ENCODE data around the gene LDAF1. TPM values are rescaled to one million over a fixed set of nuclear protein-coding genes. Genes with fewer than 3 reads are reported as not detected.
A peak's percentile ranks its signal among the peaks of the same experiment; 100 is the strongest.
"Not testable (repeated sequence)": the region's sequence is repeated elsewhere in the genome, so short reads cannot be mapped to it uniquely, and the experiment has no call there.

Gene LDAF1
- total RNA-seq, 2 experiments from 2014 or later: 13.3 to 14.5 TPM

DNA sequence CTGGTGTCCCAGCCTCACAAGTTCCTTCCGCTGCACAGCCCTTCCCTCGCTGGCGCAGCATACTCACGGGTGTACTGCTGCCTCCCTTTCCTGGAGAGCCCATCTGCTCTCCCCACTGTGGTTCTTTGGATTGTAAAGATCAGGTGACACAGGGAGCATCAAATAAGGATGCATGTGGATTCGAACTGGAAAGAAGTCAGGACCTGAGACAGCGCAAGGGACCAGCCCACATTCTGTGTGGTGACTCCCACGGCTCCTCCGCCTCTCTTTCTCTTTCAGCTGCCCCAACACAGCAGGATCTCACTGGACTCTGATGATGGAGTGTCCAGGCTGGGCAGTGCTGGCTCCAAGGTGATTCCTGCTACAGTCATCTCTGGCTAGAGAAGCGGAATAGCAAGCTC lies 8.1 kb downstream of the LDAF1 start:
- H3K27me3 Mint-ChIP-seq (ENCODE audit: low read depth): no peaks in the 10 kb centered on the region
- DNase-seq: no peak
- CTCF ChIA-PET: interaction anchor here (1.5 kb wide), 1 partner anchor 9 kb away, joined by 3 read pairs; no protein-coding TSS in a partner anchor
- peaks cover 4% of the 10 kb centered on the region for H3K4me1 Mint-ChIP-seq (ENCODE audit: low read depth)
- H3K36me3 Mint-ChIP-seq (ENCODE audit: low read depth): peaks cover 16% of the 10 kb centered on the region
- no peak overlapping the region for H3K4me3 Mint-ChIP-seq
- no peak overlapping the region for H3K27ac Mint-ChIP-seq
- H3K9me3 Mint-ChIP-seq: no peaks in the 10 kb centered on the region
- intact Hi-C loops (cut with micrococcal nuclease): no loop called here

DNA sequence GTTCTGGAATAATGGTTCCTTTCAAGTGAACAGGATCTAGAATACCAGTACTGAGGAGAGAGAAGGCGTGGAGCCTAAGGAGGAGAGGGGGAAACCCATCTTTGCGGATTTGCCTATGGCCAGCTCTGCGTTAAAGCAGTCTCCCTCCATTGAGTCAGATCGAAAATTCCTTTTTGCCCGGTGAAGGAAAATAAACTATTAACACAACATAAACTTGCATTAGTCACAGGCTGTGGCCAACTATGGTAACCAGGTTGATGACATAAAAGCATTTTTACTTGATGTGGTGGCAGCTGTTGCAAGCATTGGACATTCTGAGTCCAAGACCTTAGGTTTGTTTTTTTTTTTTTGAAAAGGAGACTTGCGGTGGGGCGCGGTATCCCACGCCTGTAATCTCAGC lies 8.9 kb downstream of the LDAF1 start:
- CTCF ChIA-PET: interaction anchor here (1.5 kb wide), 1 partner anchor 9 kb away, joined by 3 read pairs; no protein-coding TSS in a partner anchor
- Mint-ChIP-seq H3K4me1 (ENCODE audit: low read depth) (peaks cover 2% of the 10 kb centered on the region), H3K9me3 (no peaks in the 10 kb centered on the region), H3K36me3 (ENCODE audit: low read depth) (peaks cover 14% of the 10 kb centered on the region), H3K4me3 (no peak overlapping the region), H3K27me3 (ENCODE audit: low read depth) (no peaks in the 10 kb centered on the region), H3K27ac (no peak overlapping the region)
- intact Hi-C loops (cut with micrococcal nuclease): no loop called here
- no peak for DNase-seq

DNA sequence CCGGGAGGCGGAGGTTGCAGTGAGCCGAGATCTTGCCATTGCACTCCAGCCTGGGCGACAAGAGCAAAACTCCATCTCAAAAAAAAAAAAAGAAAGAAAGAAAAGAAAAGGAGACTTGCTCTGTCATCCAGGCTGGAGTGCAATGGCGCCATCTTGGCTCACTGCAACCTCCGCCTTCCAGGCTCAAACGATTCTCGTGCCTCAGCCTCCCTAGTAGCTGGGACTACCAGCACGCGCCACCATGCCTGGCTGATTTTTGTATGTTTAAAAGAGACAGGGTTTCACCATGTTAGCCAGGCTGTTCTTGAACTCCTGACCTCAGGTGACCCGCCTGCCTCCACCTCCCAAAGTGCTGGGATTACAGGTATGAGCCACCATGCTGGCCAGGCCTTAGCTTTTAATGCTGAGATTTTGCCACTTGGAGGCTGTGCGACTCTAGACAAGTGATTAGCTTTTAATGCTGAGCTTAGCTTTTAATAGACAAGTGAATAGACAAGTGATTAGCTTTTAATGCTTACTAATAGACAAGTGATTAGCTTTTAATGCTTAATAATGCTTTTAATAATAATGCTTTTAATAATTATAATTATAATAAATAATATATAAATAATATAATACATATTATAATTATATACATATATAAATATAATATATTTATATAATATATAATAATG lies 9.6 kb downstream of the LDAF1 start:
- H3K27ac Mint-ChIP-seq: no peak overlapping the region
- no peak overlapping the region for H3K4me3 Mint-ChIP-seq
- H3K4me1 Mint-ChIP-seq (ENCODE audit: low read depth): no peaks in the 10 kb centered on the region
- H3K27me3 Mint-ChIP-seq (ENCODE audit: low read depth): no peaks in the 10 kb centered on the region
- DNase-seq: no peak
- no peaks in the 10 kb centered on the region for H3K9me3 Mint-ChIP-seq
- CTCF ChIA-PET: interaction anchor here (1.5 kb wide), 1 partner anchor 10 kb away, joined by 3 read pairs; no protein-coding TSS in a partner anchor
- H3K36me3 Mint-ChIP-seq (ENCODE audit: low read depth): peaks cover 17% of the 10 kb centered on the region
- intact Hi-C loops (cut with micrococcal nuclease): no loop called here

DNA sequence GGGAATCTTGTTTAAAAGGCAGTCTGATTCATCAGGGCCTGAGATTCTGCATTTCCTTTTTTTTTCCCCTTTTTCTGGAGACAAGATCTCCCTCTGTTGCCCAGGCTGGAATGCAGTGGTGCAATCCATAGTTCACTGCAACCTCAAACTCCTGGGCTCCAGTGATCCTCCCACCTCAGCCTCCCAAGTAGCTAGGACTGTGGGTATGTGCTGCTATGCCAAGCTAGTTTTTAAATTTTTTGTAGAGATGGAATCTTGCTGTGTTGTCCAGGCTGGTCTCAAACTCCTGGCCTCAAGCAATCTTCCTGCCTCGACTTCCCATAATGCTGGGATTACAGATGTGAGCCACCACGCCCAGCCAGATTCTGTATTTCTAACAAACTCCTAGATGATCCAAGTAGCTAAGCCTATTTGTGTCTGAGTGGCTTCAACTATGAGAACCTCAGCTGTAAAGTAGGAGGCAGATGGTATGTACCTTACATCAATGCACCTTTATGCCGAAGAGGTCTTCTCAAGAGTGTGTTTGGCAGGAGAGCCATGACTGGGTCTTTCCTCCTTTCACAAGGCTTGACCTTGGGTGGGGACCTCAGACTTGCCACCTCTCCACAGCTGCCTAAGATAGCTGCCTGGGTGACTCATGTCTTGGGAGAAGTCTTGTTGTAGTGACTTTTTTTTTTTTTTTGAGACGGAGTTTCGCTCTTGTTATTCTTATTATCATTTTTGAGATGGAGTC lies 10.9 kb downstream of the LDAF1 start:
- Mint-ChIP-seq H3K4me3 (no peak overlapping the region), H3K4me1 (ENCODE audit: low read depth) (no peaks in the 10 kb centered on the region), H3K9me3 (no peaks in the 10 kb centered on the region), H3K27me3 (ENCODE audit: low read depth) (no peaks in the 10 kb centered on the region), H3K27ac (no peak overlapping the region), H3K36me3 (ENCODE audit: low read depth) (peaks cover 13% of the 10 kb centered on the region)
- intact Hi-C loops (cut with micrococcal nuclease): no loop called here
- CTCF ChIA-PET: interaction anchor here (0.6 kb wide), 2 partner anchors 89 to 1505 kb away, joined by 3 to 6 read pairs; no protein-coding TSS in a partner anchor
- DNase-seq: no peak

DNA sequence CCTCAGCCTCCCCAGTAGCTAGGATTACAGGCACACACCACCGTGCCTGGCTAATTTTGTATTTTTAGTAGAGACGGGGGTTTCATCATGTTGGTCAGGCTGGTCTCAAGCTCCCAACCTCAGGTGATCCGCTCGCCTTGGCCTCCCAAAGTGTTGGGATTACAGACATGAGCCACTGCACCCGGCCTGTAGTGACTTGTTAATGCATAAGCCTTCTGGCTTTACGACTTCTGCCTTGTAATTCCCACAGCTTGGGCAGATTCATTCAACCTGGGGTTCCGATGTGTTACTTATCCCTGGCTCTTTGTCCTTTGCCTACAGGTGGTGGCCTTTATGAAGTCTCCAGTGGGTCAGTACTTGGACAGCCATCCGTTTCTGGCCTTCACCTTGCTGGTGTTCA lies 11.6 kb downstream of the LDAF1 start:
- H3K27me3 Mint-ChIP-seq (ENCODE audit: low read depth); H3K27ac Mint-ChIP-seq; H3K4me1 Mint-ChIP-seq (ENCODE audit: low read depth); DNase-seq; H3K4me3 Mint-ChIP-seq; intact Hi-C loops (cut with micrococcal nuclease); H3K9me3 Mint-ChIP-seq: not testable (repeated sequence)
- CTCF ChIA-PET: interaction anchor here (0.6 kb wide), 1 partner anchor 90 kb away, joined by 6 read pairs; no protein-coding TSS in a partner anchor
- peaks cover 18% of the 10 kb centered on the region for H3K36me3 Mint-ChIP-seq (ENCODE audit: low read depth)

DNA sequence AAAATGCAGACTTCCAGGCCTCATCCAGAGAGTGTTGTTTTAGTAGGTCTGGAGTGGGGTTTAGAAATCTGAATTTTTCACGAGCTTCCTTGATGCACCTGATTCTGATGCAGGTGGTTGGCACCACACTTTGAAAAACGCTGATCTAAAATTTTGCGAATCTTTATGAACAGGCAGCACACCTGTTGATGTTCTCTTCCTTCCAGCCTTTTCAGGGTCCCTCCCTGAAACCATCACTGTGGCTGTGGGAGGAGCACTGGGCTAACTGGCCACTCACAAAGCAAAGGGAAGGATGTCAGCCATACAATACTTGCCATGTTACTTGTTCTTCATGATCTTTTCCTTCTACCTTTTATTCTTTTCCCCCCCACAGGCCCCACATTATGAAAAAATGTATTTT lies 14.2 kb downstream of the LDAF1 start:
- Mint-ChIP-seq H3K27me3 (ENCODE audit: low read depth) (no peaks in the 10 kb centered on the region), H3K36me3 (ENCODE audit: low read depth) (peaks cover 20% of the 10 kb centered on the region), H3K9me3 (no peaks in the 10 kb centered on the region), H3K4me3 (no peak overlapping the region), H3K27ac (no peak overlapping the region), H3K4me1 (ENCODE audit: low read depth) (no peaks in the 10 kb centered on the region)
- intact Hi-C loops (cut with micrococcal nuclease): no loop called here
- DNase-seq: no peak
- CTCF ChIA-PET: interaction anchor here (0.6 kb wide), 1 partner anchor 1014 kb away, joined by 4 read pairs; no protein-coding TSS in a partner anchor

DNA sequence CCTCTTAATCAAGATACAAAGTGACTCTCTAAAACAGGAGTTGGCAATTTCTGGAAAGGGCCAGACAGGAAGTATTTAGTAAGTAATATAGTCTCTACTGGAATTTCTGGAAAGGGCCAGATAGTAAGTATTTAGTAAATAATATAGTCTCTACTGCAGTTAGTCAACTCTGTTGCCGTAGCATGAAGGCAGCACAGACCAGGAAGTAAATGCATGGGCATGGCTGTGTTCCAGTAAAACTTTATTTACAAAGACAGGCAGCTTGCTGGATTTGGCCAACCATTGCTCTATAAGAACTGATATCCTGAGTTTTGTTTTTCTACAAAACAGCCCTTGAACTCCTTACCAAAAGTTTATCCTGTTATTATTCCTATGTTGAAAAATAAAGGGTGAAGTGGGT lies 16.9 kb downstream of the LDAF1 start:
- CTCF ChIA-PET: no interaction called here

DNA sequence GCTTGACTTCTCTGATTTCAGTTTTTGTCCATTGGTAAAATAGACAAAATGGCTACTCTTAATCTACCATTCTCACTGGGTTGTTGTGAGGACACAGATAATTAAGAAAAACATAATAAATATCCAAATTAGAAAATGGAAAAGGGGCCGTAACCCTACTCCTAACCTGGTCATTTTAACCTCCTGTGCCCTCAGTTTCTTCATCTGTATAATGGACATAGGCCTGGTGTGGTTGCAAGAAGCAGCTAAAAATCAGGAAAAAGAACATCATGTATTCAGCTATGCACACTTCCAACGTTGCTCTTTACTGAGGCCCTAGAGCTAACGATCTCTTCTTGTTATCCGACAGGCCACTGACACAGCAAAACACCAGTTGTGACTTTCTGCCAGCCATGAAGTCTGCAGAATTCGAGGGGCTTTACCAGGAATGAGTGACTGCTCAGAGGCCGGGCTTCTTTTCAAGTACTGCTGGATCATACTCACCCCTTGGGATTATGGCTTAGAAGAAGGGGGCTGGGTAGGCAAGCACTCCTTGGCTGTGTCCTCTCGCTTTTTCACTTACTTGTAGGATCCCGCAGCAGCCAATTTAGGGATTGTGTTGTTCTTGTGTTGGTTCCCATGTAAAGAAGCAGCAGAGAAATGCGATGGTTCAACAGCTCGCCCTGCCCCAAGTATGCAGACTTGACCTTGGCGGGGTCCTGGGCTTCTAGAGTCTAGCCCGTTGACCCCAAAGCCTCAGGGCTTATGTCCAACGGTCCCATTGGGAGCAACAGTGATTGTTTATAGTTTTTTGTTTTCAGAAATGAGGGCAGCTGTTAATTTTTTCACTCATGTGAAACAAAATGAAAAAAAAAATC lies 20.9 kb downstream of the LDAF1 start:
- no peak overlapping the region for H3K27ac Mint-ChIP-seq
- intact Hi-C loops (cut with micrococcal nuclease): no loop called here
- peaks cover 45% of the 10 kb centered on the region for H3K36me3 Mint-ChIP-seq (ENCODE audit: low read depth)
- peaks cover 2% of the 10 kb centered on the region for H3K4me1 Mint-ChIP-seq (ENCODE audit: low read depth)
- no peak for DNase-seq
- no peaks in the 10 kb centered on the region for H3K27me3 Mint-ChIP-seq (ENCODE audit: low read depth)
- CTCF ChIA-PET: no interaction called here
- peaks cover 4% of the 10 kb centered on the region for H3K9me3 Mint-ChIP-seq
- H3K4me3 Mint-ChIP-seq: no peak overlapping the region

More for the DNA sequence above, 16.9 kb downstream of the LDAF1 start:
- Mint-ChIP-seq H3K36me3 (ENCODE audit: low read depth) (peaks cover 36% of the 10 kb centered on the region), H3K27me3 (ENCODE audit: low read depth) (no peaks in the 10 kb centered on the region), H3K4me1 (ENCODE audit: low read depth) (no peaks in the 10 kb centered on the region), H3K27ac (no peak overlapping the region), H3K4me3 (no peak overlapping the region), H3K9me3 (peaks cover 1% of the 10 kb centered on the region)
- DNase-seq: no peak
- intact Hi-C loops (cut with micrococcal nuclease): no loop called here

DNA sequence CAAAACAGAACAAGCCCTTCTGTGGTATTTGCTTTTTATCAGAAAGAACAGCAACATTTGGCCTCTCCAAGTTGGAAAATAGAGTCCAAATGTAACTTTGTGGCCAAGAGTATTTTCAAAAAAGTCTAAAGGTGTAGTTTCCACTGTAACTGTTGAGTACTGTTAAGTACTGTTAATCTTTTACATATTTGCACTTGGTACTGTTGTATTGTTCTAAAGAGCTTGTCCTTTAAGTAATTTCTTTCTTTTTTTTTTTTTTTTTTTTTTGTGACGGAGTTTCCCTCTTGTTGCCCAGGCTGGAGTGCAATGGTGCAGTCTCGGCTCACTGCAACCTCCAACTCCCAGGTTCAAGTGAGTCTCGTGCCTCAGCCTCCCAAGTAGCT lies 21.5 kb downstream of the LDAF1 start:
- Mint-ChIP-seq H3K36me3 (ENCODE audit: low read depth) (peaks cover 42% of the 10 kb centered on the region), H3K27ac (no peak overlapping the region), H3K4me3 (no peak overlapping the region), H3K27me3 (ENCODE audit: low read depth) (no peaks in the 10 kb centered on the region), H3K4me1 (ENCODE audit: low read depth) (peaks cover 9% of the 10 kb centered on the region), H3K9me3 (peaks cover 10% of the 10 kb centered on the region)
- DNase-seq: no peak
- intact Hi-C loops (cut with micrococcal nuclease): no loop called here
- CTCF ChIA-PET: interaction anchor here (1.2 kb wide), 1 partner anchor 10 kb away, joined by 3 read pairs; no protein-coding TSS in a partner anchor

DNA sequence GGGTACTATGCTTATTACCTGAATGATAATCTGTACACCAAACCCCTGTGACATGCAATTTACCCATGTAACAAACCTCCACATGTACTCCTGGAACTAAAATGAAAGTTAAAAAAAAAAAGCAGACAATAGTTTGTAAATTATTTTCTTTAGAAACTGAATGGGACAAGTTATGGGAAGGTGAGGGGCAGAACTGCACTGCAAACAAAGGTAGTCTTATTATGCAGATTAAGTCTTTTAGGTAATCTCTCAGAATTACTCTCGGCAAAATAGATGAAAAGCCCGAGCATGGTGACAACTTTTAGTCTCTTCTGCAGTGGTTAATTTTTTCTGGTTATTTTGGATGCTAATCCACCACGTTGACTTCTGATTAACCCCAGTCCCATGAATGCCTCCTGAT lies 25.5 kb downstream of the LDAF1 start:
- intact Hi-C loops (cut with micrococcal nuclease): loop anchor here (2.0 kb wide), 1 partner anchor 25 kb away; the partner anchor contains the start of gene LDAF1
- DNase-seq: no peak
- Mint-ChIP-seq H3K4me3 (no peak overlapping the region), H3K9me3 (peaks cover 11% of the 10 kb centered on the region), H3K27me3 (ENCODE audit: low read depth) (no peaks in the 10 kb centered on the region), H3K4me1 (ENCODE audit: low read depth) (peaks cover 16% of the 10 kb centered on the region), H3K27ac (no peak overlapping the region), H3K36me3 (ENCODE audit: low read depth) (peaks cover 27% of the 10 kb centered on the region)
- CTCF ChIA-PET: interaction anchor here (0.6 kb wide), 1 partner anchor 274 kb away, joined by 3 read pairs; no protein-coding TSS in a partner anchor

DNA sequence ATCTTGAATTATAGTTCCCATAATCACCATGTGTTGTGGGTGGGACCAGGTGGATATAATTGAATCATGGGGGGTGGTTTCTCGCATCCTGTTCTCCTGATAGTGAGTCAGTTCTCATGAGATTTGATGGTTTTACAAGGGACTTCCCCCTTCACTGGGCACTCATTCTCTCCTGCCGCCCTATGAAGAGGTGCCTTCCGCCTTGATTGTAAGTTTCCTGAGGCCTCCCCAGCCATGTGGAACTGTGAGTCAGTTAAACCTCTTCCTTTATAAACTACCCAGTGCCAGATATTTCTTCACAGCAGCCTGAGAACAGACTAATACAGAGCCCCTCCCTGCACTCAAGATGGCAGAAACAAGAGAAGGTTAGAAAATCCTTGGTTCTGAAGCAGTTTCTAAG lies 26.4 kb downstream of the LDAF1 start:
- CTCF ChIA-PET: no interaction called here
- Mint-ChIP-seq H3K36me3 (ENCODE audit: low read depth) (peaks cover 21% of the 10 kb centered on the region), H3K4me3 (no peak overlapping the region), H3K27me3 (ENCODE audit: low read depth) (no peaks in the 10 kb centered on the region), H3K27ac (no peak overlapping the region), H3K9me3 (peaks cover 11% of the 10 kb centered on the region), H3K4me1 (ENCODE audit: low read depth) (peaks cover 16% of the 10 kb centered on the region)
- DNase-seq: peak; percentile 53
- intact Hi-C loops (cut with micrococcal nuclease): loop anchor here (2.0 to 5.0 kb wide), 2 partner anchors 26 to 372 kb away; partner anchors contain the start of gene LDAF1
